Smooth muscle cell (in vitro differentiated cells): ENCODE results near the gene MRGPRE. TPM values are rescaled to one million over a fixed set of nuclear protein-coding genes. Genes with fewer than 3 reads are reported as not detected.

Experiments used
- DNase-seq: peaks from one replicate; lab custom pipeline; 2025; ENCODE audit not compliant: unreplicated experiment; lab: John Stamatoyannopoulos, UW
- H2AFZ ChIP-seq: fragments of 200-600 bp; sonication (generic); 2 replicates; pipeline ENCODE4 v1.6.0; 2016; ENCODE audit warnings: antibody characterized with exemption, low read depth, mild to moderate bottlenecking
- H3F3A ChIP-seq: fragments of 200-600 bp; sonication (generic); 2 replicates; pipeline ENCODE4 v1.6.0; 2017; ENCODE audit warnings: antibody characterized with exemption, low read depth
- H3K27ac ChIP-seq: fragments of 200-600 bp; sonication (generic); 2 replicates; pipeline ENCODE4 v1.5.1; 2016; ENCODE audit warnings: low read depth, mild to moderate bottlenecking
- H3K27me3 ChIP-seq: fragments of 200-600 bp; sonication (generic); 2 replicates; pipeline ENCODE4 v1.6.1; 2016; ENCODE audit warnings: low read depth, mild to moderate bottlenecking
- H3K36me3 ChIP-seq: fragments of 200-600 bp; sonication (generic); 2 replicates; pipeline ENCODE4 v1.5.1; 2016; ENCODE audit warnings: low read depth
- H3K4me1 ChIP-seq: fragments of 200-600 bp; sonication (generic); 2 replicates; pipeline ENCODE4 v1.5.1; 2016; ENCODE audit warnings: low read depth
- H3K4me2 ChIP-seq: fragments of 200-600 bp; sonication (generic); 2 replicates; pipeline ENCODE4 v1.6.0; 2016; ENCODE audit warnings: mild to moderate bottlenecking
- H3K4me3 ChIP-seq: fragments of 200-600 bp; sonication (generic); 2 replicates; pipeline ENCODE4 v1.5.1; 2016; ENCODE audit warnings: mild to moderate bottlenecking
- H3K79me2 ChIP-seq: fragments of 200-600 bp; sonication (generic); 2 replicates; pipeline ENCODE4 v1.6.0; 2016; ENCODE audit warnings: low read depth, mild to moderate bottlenecking
- H3K9ac ChIP-seq: fragments of 200-600 bp; sonication (generic); 2 replicates; pipeline ENCODE4 v1.6.0; 2016; ENCODE audit warnings: low read depth
- H3K9me3 ChIP-seq: fragments of 200-600 bp; sonication (generic); replicated peaks from 2 replicates; pipeline ENCODE4 v1.5.1; 2016; ENCODE audit warnings: low read depth
- H4K20me1 ChIP-seq: fragments of 200-600 bp; sonication (generic); 2 replicates; pipeline ENCODE4 v1.6.0; 2016; ENCODE audit warnings: low read depth
- CTCF ChIP-seq: fragments of 200-600 bp; sonication (generic); IDR thresholded peaks from 2 replicates; pipeline ENCODE4 v1.5.1; 2017; ENCODE audit warnings: borderline replicate concordance, mild to moderate bottlenecking, antibody characterized with exemption; ENCODE audit not compliant: insufficient read depth, poor library complexity, severe bottlenecking
- WGBS: methylation state at CpG from one replicate; pipeline ENCODE4 v1.1.7; 2016; ENCODE audit warnings: low lambda C conversion rate; 5-methylcytosine and 5-hydroxymethylcytosine counted together
- polyA plus RNA-seq: library from polyadenylated mRNA; unstranded; fragments of >200 nt; fragmentation: Nextera tagmentation; extraction: Ambion mirVana; gene quantifications from 2 replicates; pipeline ENCODE4 v1.2.1, GENCODE V29; 2016
- total RNA-seq: library from RNA; depleted of rRNA; stranded (reverse); fragments of >200 nt; gene quantifications from 2 replicates; pipeline ENCODE4 v1.2.3, GENCODE V29; 2014

The MRGPRE gene
- total and polyA plus RNA-seq, 2 experiments from 2014 or later, result not detected

- no peak for DNase-seq
- no peaks in the 10 kb centered on the region for H3K27me3 ChIP-seq
- no peaks in the 10 kb centered on the region for H4K20me1 ChIP-seq
- TF ChIP-seq CTCF, result no peak
- H3K9ac ChIP-seq, result no peak overlapping the region
- H3K36me3 ChIP-seq, result no peaks in the 10 kb centered on the region
- H2AFZ ChIP-seq, result no peak overlapping the region
- no peaks in the 10 kb centered on the region for H3K9me3 ChIP-seq
- no peak overlapping the region for H3K27ac ChIP-seq
- WGBS, result 88% methylated on average over 5 of the region's 5 CpGs
- H3K4me2 ChIP-seq, result no peak overlapping the region
- no peaks in the 10 kb centered on the region for H3K79me2 ChIP-seq
- no peak overlapping the region for H3K4me3 ChIP-seq
- H3F3A ChIP-seq, result no peaks in the 10 kb centered on the region
- H3K4me1 ChIP-seq, result no peaks in the 10 kb centered on the region
Measured at GRCh38 chr11:3180869-3181268, 51.3 kb downstream of the MRGPRE start.

GRCh38 chr11:3178349-3178748 lies 53.9 kb downstream of the MRGPRE start:
- Histone ChIP-seq H3K9ac (peak overlapping the region; percentile 56), H3K9me3 (no peaks in the 10 kb centered on the region), H3K36me3 (no peaks in the 10 kb centered on the region), H3K4me1 (no peaks in the 10 kb centered on the region), H2AFZ (no peak overlapping the region), H3K4me2 (peak overlapping the region; percentile 26), H3F3A (no peaks in the 10 kb centered on the region), H3K27me3 (no peaks in the 10 kb centered on the region), H3K27ac (peak overlapping the region; percentile 87), H3K79me2 (no peaks in the 10 kb centered on the region), H3K4me3 (no peak overlapping the region), H4K20me1 (no peaks in the 10 kb centered on the region)
- no peak for DNase-seq
- no peak for TF ChIP-seq CTCF
- 43% methylated on average over 2 of the region's 2 CpGs for WGBS

- peak overlapping the region; percentile 87 for H3K27ac ChIP-seq
Measured at GRCh38 chr11:3177931-3178330, 54.3 kb downstream of the MRGPRE start.

More at GRCh38 chr11:3177931-3178330, 54.3 kb downstream of the MRGPRE start:
- Histone ChIP-seq H2AFZ (no peak overlapping the region), H3K9me3 (no peaks in the 10 kb centered on the region), H3K27me3 (no peaks in the 10 kb centered on the region), H3K36me3 (no peaks in the 10 kb centered on the region), H3F3A (no peaks in the 10 kb centered on the region), H3K4me1 (no peaks in the 10 kb centered on the region), H3K4me2 (peak overlapping the region; percentile 26), H3K9ac (peak overlapping the region; percentile 56), H4K20me1 (no peaks in the 10 kb centered on the region), H3K79me2 (no peaks in the 10 kb centered on the region), H3K4me3 (no peak overlapping the region)
- no peak for DNase-seq
- 46% methylated on average over 2 of the region's 2 CpGs for WGBS
- TF ChIP-seq CTCF, result no peak

Other genes with a start within 250 kb of the MRGPRE start
- gene NAP1L4, start 240.1 kb downstream of the MRGPRE start, total RNA-seq, result 63.1 and 102 TPM in 2 replicates
- 95.0 and 114 TPM in 2 replicates for gene NAP1L4, start 240.1 kb downstream of the MRGPRE start, polyA plus RNA-seq
- 51.7 and 57.0 TPM in 2 replicates for gene CARS1, start 175.0 kb downstream of the MRGPRE start, total RNA-seq
- 61.6 and 64.6 TPM in 2 replicates for gene CARS1, start 175.0 kb downstream of the MRGPRE start, polyA plus RNA-seq
- gene OSBPL5, start 67.1 kb downstream of the MRGPRE start, total RNA-seq, result 24.2 and 27.3 TPM in 2 replicates
- gene OSBPL5, start 67.1 kb downstream of the MRGPRE start, polyA plus RNA-seq, result 43.4 and 46.0 TPM in 2 replicates
- gene MRGPRG, start 13.6 kb downstream of the MRGPRE start, total RNA-seq, result not detected in 2 replicates
- gene MRGPRG, start 13.6 kb downstream of the MRGPRE start, polyA plus RNA-seq, result not detected in 2 replicates
- 22.0 and 35.2 TPM in 2 replicates for gene ZNF195, start 146.7 kb upstream of the MRGPRE start, total RNA-seq
- gene ZNF195, start 146.7 kb upstream of the MRGPRE start, polyA plus RNA-seq, result 12.0 and 18.0 TPM in 2 replicates